Measurements from ENCODE around the gene CPSF7. TPM values are rescaled to one million over a fixed set of nuclear protein-coding genes. Genes with fewer than 3 reads are reported as not detected.

The CPSF7 gene
- total and polyA plus RNA-seq, 10 of the 15 experiments (the other 5 are each of a cell fraction or from before 2014, with no cell fraction given): 14.9 to 93.1 (median 60.9) TPM

GRCh38 chr11:61367406-61367805 lies 62.4 kb downstream of the CPSF7 start (continued):
- no peak for TF ChIP-seq CREB1 (IDR thresholded peaks at IDR 0.05; ENCODE audit: low read depth)
- TF ChIP-seq STAT1 (conservative IDR thresholded peaks at IDR 0.05): no peak
- no peak for TF ChIP-seq GATAD2B (conservative IDR thresholded peaks at IDR 0.05; ENCODE audit: low read depth)
- no peak for TF ChIP-seq ZNF687 (IDR thresholded peaks at IDR 0.05)

DNA sequence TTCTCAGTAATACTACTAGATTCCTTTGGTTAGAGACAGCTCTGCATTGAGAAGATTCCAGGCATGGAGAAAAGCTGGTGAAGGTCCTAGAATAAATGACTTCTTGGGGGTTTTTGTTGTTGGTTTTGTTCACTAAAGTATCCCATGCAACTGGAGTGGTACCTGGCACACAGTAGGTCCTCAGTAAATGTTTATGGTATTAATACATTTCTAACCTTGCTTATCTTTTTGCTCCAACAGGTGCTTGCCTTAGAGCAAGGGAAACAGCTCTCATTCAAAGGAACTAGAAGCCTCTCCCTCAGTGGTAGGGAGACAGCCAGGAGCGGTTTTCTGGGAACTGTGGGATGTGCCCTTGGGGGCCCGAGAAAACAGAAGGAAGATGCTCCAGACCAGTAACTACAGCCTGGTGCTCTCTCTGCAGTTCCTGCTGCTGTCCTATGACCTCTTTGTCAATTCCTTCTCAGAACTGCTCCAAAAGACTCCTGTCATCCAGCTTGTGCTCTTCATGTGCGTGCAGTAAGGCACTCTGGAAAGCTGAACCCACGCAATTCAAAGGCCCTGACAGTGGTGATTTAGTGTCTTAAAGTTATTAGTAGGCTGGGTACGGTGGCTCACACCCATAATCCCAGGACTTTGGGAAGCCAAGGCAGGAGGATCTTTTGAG lies 65.6 kb downstream of the CPSF7 start:
- Histone ChIP-seq H3K4me1 (ENCODE audit: control insufficient read depth, insufficient read depth, low read length) (peaks cover 15% of the 10 kb centered on the region), H3K4me2 (ENCODE audit: control insufficient read depth, insufficient read depth) (peak overlapping the region; percentile 89), H3K9me3 (replicated peaks; ENCODE audit: control insufficient read depth, insufficient read depth, low read length) (no peaks in the 10 kb centered on the region), H3K4me3 (peak overlapping the region; percentile 99; the same call in 1 of the 2 replicates), H3K79me2 (ENCODE audit: control insufficient read depth, insufficient read depth, low read length) (peaks cover 48% of the 10 kb centered on the region), H3K27ac (ENCODE audit: control insufficient read depth, insufficient read depth) (no peak overlapping the region), H3K36me3 (ENCODE audit: control insufficient read depth in 2 of 2, insufficient read depth in 2 of 2, low read length in 1 of 2) (peaks cover 15 to 24% of the 10 kb centered on the region in 2 experiments), H2AFZ (ENCODE audit: control insufficient read depth, low read depth, low read length) (no peak overlapping the region), H3K9ac (ENCODE audit: control insufficient read depth, insufficient read depth, low read length) (no peak overlapping the region), H4K20me1 (ENCODE audit: control insufficient read depth, insufficient read depth) (no peaks in the 10 kb centered on the region), H3K27me3 (replicated peaks in 1 of 2; ENCODE audit: control insufficient read depth in 2 of 2, insufficient read depth in 2 of 2, low read length in 1 of 2) (no peaks in the 10 kb centered on the region)
- 95% methylated on average over 5 of the region's 5 CpGs for WGBS (ENCODE audit: insufficient coverage, insufficient replicate concordance, low lambda C conversion rate, missing lambda C conversion rate)
- DNase-seq (ENCODE audit: low read depth, low spot score) (no peak), FAIRE-seq (no peak), ATAC-seq (no peak)
- intact Hi-C loops (cut with micrococcal nuclease; ENCODE audit: unreplicated experiment): no loop called here
- ChIA-PET RAD21 (ENCODE audit: unreplicated experiment) (interaction anchor here (0.6 to 13.0 kb wide), 3 partner anchors 19 to 29 kb away, joined by 5 to 172 read pairs (median 43); partner anchors contain the start of genes DDB1 and TKFC), SMC1A (ENCODE audit: uncharacterized antibody, unreplicated experiment) (interaction anchor here (0.7 to 12.8 kb wide), 10 partner anchors 9 to 37 kb away, joined by 3 to 243 read pairs (median 4); partner anchors contain the start of genes DDB1, TKFC and TMEM216), POLR2A (interaction anchor here (0.6 to 1.4 kb wide), 6 partner anchors 10 to 65 kb away, joined by 3 to 7 read pairs (median 5); partner anchors contain the start of genes CPSF7 and SDHAF2), CTCF (interaction anchor here (0.7 to 23.9 kb wide), 5 partner anchors 8 to 110 kb away, joined by 3 to 387 read pairs (median 4); partner anchors contain the start of gene VWCE)
- in situ Hi-C loops (cut with MboI): no loop called here
- no TSS peak for BruUV-seq (replicated peaks)
- TF ChIP-seq NR2F1 (conservative IDR thresholded peaks at IDR 0.05) (no peak), CREM (IDR thresholded peaks at IDR 0.05; ENCODE audit: low read depth) (no peak), FOS (IDR thresholded peaks at IDR 0.05; ENCODE audit: borderline replicate concordance, extremely low read depth, insufficient read length) (no peak), EGR1 (IDR thresholded peaks at IDR 0.05; ENCODE audit: borderline replicate concordance in 1 of 2, low read depth in 2 of 2, low read length in 2 of 2) (no peak), MTA2 (IDR thresholded peaks at IDR 0.05; ENCODE audit: low read depth) (no peak), USF2 (IDR thresholded peaks at IDR 0.05; ENCODE audit: borderline replicate concordance, low read depth, low read length) (no peak), NFIC (IDR thresholded peaks at IDR 0.05; ENCODE audit: low read depth, low read length) (no peak), FOXM1 (IDR thresholded peaks at IDR 0.05; ENCODE audit: low read depth, low read length) (no peak), YBX1 (IDR thresholded peaks at IDR 0.05) (no peak), SMC3 (IDR thresholded peaks at IDR 0.05; ENCODE audit: borderline replicate concordance, low read length) (no peak), RBBP5 (conservative IDR thresholded peaks at IDR 0.05) (no peak), POLR2AphosphoS5 (IDR thresholded peaks at IDR 0.05; ENCODE audit: low read length) (no peak), GATAD2B (conservative IDR thresholded peaks at IDR 0.05; ENCODE audit: low read depth) (no peak), TCF12 (IDR thresholded peaks at IDR 0.05; ENCODE audit: low read depth, low read length) (no peak), NFXL1 (IDR thresholded peaks at IDR 0.05; ENCODE audit: borderline replicate concordance) (no peak), CREB1 (IDR thresholded peaks at IDR 0.05; ENCODE audit: low read depth) (no peak), CBX3 (IDR thresholded peaks at IDR 0.05; ENCODE audit: borderline replicate concordance, low read depth) (no peak)
